ENCODE measurements around the gene FEM1B. TPM values are rescaled to one million over a fixed set of nuclear protein-coding genes. Genes with fewer than 3 reads are reported as not detected.

The FEM1B gene
- polyA plus RNA-seq, 2 of the 4 experiments (the other 2 are of a cell fraction): 19.5 to 59.1 TPM

- CTCF ChIA-PET: interaction anchor here (0.6 to 9.1 kb wide), 12 partner anchors 7 to 393 kb away, joined by 3 to 86 read pairs (median 3); no protein-coding TSS in a partner anchor
- WGBS (ENCODE audit: missing lambda C conversion rate): 57% methylated on average over 1 of the region's 1 CpG
- no peak for TF ChIP-seq USF2 (IDR thresholded peaks at IDR 0.05)
- TF ChIP-seq REST (IDR thresholded peaks at IDR 0.05): no peak
- no peak for TF ChIP-seq RCOR1 (IDR thresholded peaks at IDR 0.05; ENCODE audit: low read depth, low read length)
- TF ChIP-seq ZC3H11A (IDR thresholded peaks at IDR 0.05): no peak
- TF ChIP-seq HOXB13 (CRISPR knock-in tag; IDR thresholded peaks at IDR 0.05; ENCODE audit: low read depth): no peak
- no peak for TF ChIP-seq HEYL (CRISPR knock-in tag; IDR thresholded peaks at IDR 0.05)
- no peak for TF ChIP-seq NPAS2 (CRISPR knock-in tag; IDR thresholded peaks at IDR 0.05; ENCODE audit: borderline replicate concordance)
- no peak for TF ChIP-seq PHF8 (IDR thresholded peaks at IDR 0.05; ENCODE audit: borderline replicate concordance, low read depth)
- no peak for TF ChIP-seq BHLHE40 (IDR thresholded peaks at IDR 0.05; ENCODE audit: low read depth, low read length)
- no peak for TF ChIP-seq JUN (IDR thresholded peaks at IDR 0.05)
- TF ChIP-seq GATA3 (IDR thresholded peaks at IDR 0.05; ENCODE audit: borderline replicate concordance): no peak
- no peak for TF ChIP-seq EHMT2 (IDR thresholded peaks at IDR 0.05; ENCODE audit: low read depth)
- no peak for TF ChIP-seq HMGXB4 (CRISPR knock-in tag; IDR thresholded peaks at IDR 0.05; ENCODE audit: borderline replicate concordance)
- TF ChIP-seq POLR2AphosphoS2 (conservative IDR thresholded peaks at IDR 0.05; ENCODE audit: low read length): no peak
- no peak for TF ChIP-seq FOSL2 (IDR thresholded peaks at IDR 0.05)
- no peak for TF ChIP-seq FOSL2 (CRISPR knock-in tag; IDR thresholded peaks at IDR 0.05)
- no peak for TF ChIP-seq NFE2L2 (conservative IDR thresholded peaks at IDR 0.05; ENCODE audit: low read length)
- Histone ChIP-seq H3K9me3 (peaks cover 6% of the 10 kb centered on the region; the same call in 1 of the 3 replicates), H3K4me3 (0 out of 3 replicates have a peak overlapping the region, but pooled peaks have one; percentile 69), H3K4me2 (peak overlapping the region; percentile 89), H3K27ac (no peak overlapping the region), H3K4me1 (peaks cover 51% of the 10 kb centered on the region)
- DNase-seq (ENCODE audit: low read depth in 1 of 2, low spot score in 1 of 2): no peak
- FAIRE-seq: no peak
- no peak for ATAC-seq
- POLR2A ChIA-PET: interaction anchor here (0.8 kb wide), 1 partner anchor 9 kb away, joined by 3 read pairs; no protein-coding TSS in a partner anchor
These were observed 3.5 kb downstream of the FEM1B start for GRCh38 chr15:68281008-68281407.

GRCh38 chr15:68283401-68283800 lies 5.9 kb downstream of the FEM1B start:
- Histone ChIP-seq H3K4me1 (peaks cover 46% of the 10 kb centered on the region), H3K27ac (no peak overlapping the region), H3K4me2 (no peak overlapping the region; the same call in 2 of the 3 replicates), H3K4me3 (no peak overlapping the region), H3K9me3 (peaks cover 6% of the 10 kb centered on the region; the same call in 1 of the 3 replicates)
- DNase-seq (ENCODE audit: low read depth in 1 of 2, low spot score in 1 of 2): no peak
- WGBS (ENCODE audit: missing lambda C conversion rate): 94% methylated on average over 2 of the region's 2 CpGs
- ChIA-PET POLR2A (no interaction called here), CTCF (interaction anchor here (0.6 to 7.0 kb wide), 3 partner anchors 8 to 30 kb away, joined by 3 to 47 read pairs (median 4); no protein-coding TSS in a partner anchor)
- TF ChIP-seq CEBPB (IDR thresholded peaks at IDR 0.05) (no peak), FOSB (CRISPR knock-in tag; IDR thresholded peaks at IDR 0.05) (no peak), POLR2AphosphoS2 (conservative IDR thresholded peaks at IDR 0.05; ENCODE audit: low read length) (no peak), RFX5 (IDR thresholded peaks at IDR 0.05) (no peak), JUN (IDR thresholded peaks at IDR 0.05) (no peak), HMGXB4 (CRISPR knock-in tag; IDR thresholded peaks at IDR 0.05; ENCODE audit: borderline replicate concordance) (no peak), E2F6 (IDR thresholded peaks at IDR 0.05; ENCODE audit: borderline replicate concordance, low read depth) (no peak), RNF2 (IDR thresholded peaks at IDR 0.05; ENCODE audit: borderline replicate concordance, low read depth) (no peak), PHF8 (IDR thresholded peaks at IDR 0.05; ENCODE audit: borderline replicate concordance, low read depth) (no peak), CHD4 (IDR thresholded peaks at IDR 0.05; ENCODE audit: borderline replicate concordance) (no peak), NPAS2 (CRISPR knock-in tag; IDR thresholded peaks at IDR 0.05; ENCODE audit: borderline replicate concordance) (no peak), RAD21 (conservative IDR thresholded peaks at IDR 0.05 in 1 of 2, IDR thresholded peaks at IDR 0.05 in 1 of 2) (no peak)
- FAIRE-seq: no peak
- no peak for ATAC-seq
